CD4-positive, alpha-beta T cell treated with Interleukin-4 for 4 hours (primary cell): ENCODE measurements around the gene WDR90.

Source experiments
- DNase-seq: peaks from one replicate; pipeline ENCODE4 v3.0.0-alpha.2; 2020

WDR90 gene

GRCh38 chr16:626787-627453, 22.2 kb upstream of the WDR90 start:
- no peak for DNase-seq

GRCh38 chr16:627454-628239, 21.5 kb upstream of the WDR90 start:
- DNase-seq = no peak

- DNase-seq = no peak
Measured at GRCh38 chr16:628321-629061, 20.7 kb upstream of the WDR90 start.

GRCh38 chr16:629185-629832, 19.9 kb upstream of the WDR90 start:
- DNase-seq = no peak

GRCh38 chr16:629833-630248, 19.3 kb upstream of the WDR90 start:
- DNase-seq = no peak

GRCh38 chr16:630249-630814, 18.8 kb upstream of the WDR90 start:
- no peak for DNase-seq

GRCh38 chr16:630815-631405, 18.3 kb upstream of the WDR90 start, which contains the start of gene WFIKKN1:
WFIKKN1 (plus strand) TSS chr16:630985; CDS start chr16:631254, 269 bp downstream.
- DNase-seq = no peak

- no peak for DNase-seq
Measured at GRCh38 chr16:631808-632358, 17.3 kb upstream of the WDR90 start.

GRCh38 chr16:632486-633335, 16.5 kb upstream of the WDR90 start:
- no peak for DNase-seq

- DNase-seq = no peak
Measured at GRCh38 chr16:633336-634050, 15.7 kb upstream of the WDR90 start.

- no peak for DNase-seq
Measured at GRCh38 chr16:634051-634670, 15.0 kb upstream of the WDR90 start.

GRCh38 chr16:634996-635395, 14.2 kb upstream of the WDR90 start:
- DNase-seq = no peak

GRCh38 chr16:635573-636205, 13.5 kb upstream of the WDR90 start:
- no peak for DNase-seq

GRCh38 chr16:636206-637080, 12.7 kb upstream of the WDR90 start, which contains the start of gene METTL26:
METTL26 (minus strand) TSS chr16:636305; CDS start chr16:636290, 15 bp downstream.
- peak; percentile 94 for DNase-seq

GRCh38 chr16:637081-638018, 11.8 kb upstream of the WDR90 start:
- DNase-seq = peak; percentile 80

- DNase-seq = no peak
Measured at GRCh38 chr16:638034-638543, 11.1 kb upstream of the WDR90 start.

- no peak for DNase-seq
Measured at GRCh38 chr16:638836-639235, 10.3 kb upstream of the WDR90 start.
